HEK293 (cell line): Measurements from ENCODE around the gene SMAD7.

ENCODE experiments used
- FEZF1 ChIP-seq: fragments of 450-650 bp; formaldehyde crosslinking; IDR thresholded peaks from 2 replicates; pipeline ENCODE4 v1.5.1; 2016; ENCODE audit warnings: missing biosample characterization, missing genetic modification characterization
- GFI1B ChIP-seq: fragments of 450-650 bp; formaldehyde crosslinking; IDR thresholded peaks from 2 replicates; pipeline ENCODE4 v1.5.1; 2016; ENCODE audit warnings: missing biosample characterization, missing genetic modification characterization
- GLI4 ChIP-seq: fragments of 450-650 bp; formaldehyde crosslinking; IDR thresholded peaks from 2 replicates; pipeline ENCODE4 v1.5.1; 2016; ENCODE audit warnings: missing biosample characterization, missing genetic modification characterization
- OSR2 ChIP-seq: fragments of 450-650 bp; formaldehyde crosslinking; IDR thresholded peaks from 2 replicates; pipeline ENCODE4 v1.5.1; 2016; ENCODE audit warnings: missing biosample characterization, missing genetic modification characterization
- PRDM2 ChIP-seq: fragments of 450-650 bp; formaldehyde crosslinking; IDR thresholded peaks from 2 replicates; pipeline ENCODE4 v1.5.1; 2016; ENCODE audit warnings: missing biosample characterization, missing genetic modification characterization, borderline replicate concordance
- REPIN1 ChIP-seq: fragments of 450-650 bp; formaldehyde crosslinking; IDR thresholded peaks from 2 replicates; pipeline ENCODE4 v1.5.1; 2017; ENCODE audit warnings: missing biosample characterization, missing genetic modification characterization, low read depth
- SP2 ChIP-seq: fragments of 450-650 bp; formaldehyde crosslinking; IDR thresholded peaks from 2 replicates; pipeline ENCODE4 v1.5.1; 2016; ENCODE audit warnings: missing biosample characterization, missing genetic modification characterization
- SP3 ChIP-seq: fragments of 450-650 bp; formaldehyde crosslinking; IDR thresholded peaks from 2 replicates; pipeline ENCODE4 v1.5.1; 2016; ENCODE audit warnings: missing biosample characterization, missing genetic modification characterization
- YY1 ChIP-seq: fragments of 450-650 bp; formaldehyde crosslinking; IDR thresholded peaks from 2 replicates; pipeline ENCODE4 v1.5.1; 2018; ENCODE audit warnings: missing biosample characterization, missing genetic modification characterization
- ZFHX2 ChIP-seq: fragments of 450-650 bp; formaldehyde crosslinking; conservative IDR thresholded peaks from 2 replicates; pipeline ENCODE4 v1.5.1; 2016; ENCODE audit warnings: missing biosample characterization, missing genetic modification characterization
- ZFP3 ChIP-seq: fragments of 450-650 bp; formaldehyde crosslinking; IDR thresholded peaks from 2 replicates; pipeline ENCODE4 v1.5.1; 2016; ENCODE audit warnings: low read depth, missing biosample characterization, missing genetic modification characterization
- ZNF10 ChIP-seq: fragments of 450-650 bp; formaldehyde crosslinking; IDR thresholded peaks from 2 replicates; pipeline ENCODE4 v1.5.1; 2017; ENCODE audit warnings: missing biosample characterization, missing genetic modification characterization
- ZNF114 ChIP-seq: fragments of 450-650 bp; formaldehyde crosslinking; IDR thresholded peaks from 2 replicates; pipeline ENCODE4 v1.5.0; 2017; ENCODE audit warnings: missing biosample characterization, missing genetic modification characterization
- ZNF138 ChIP-seq: fragments of 450-650 bp; formaldehyde crosslinking; IDR thresholded peaks from 2 replicates; pipeline ENCODE4 v1.5.1; 2016; ENCODE audit warnings: missing biosample characterization, missing genetic modification characterization, borderline replicate concordance
- ZNF174 ChIP-seq: fragments of 450-650 bp; formaldehyde crosslinking; IDR thresholded peaks from 2 replicates; pipeline ENCODE4 v1.5.0; 2017; ENCODE audit warnings: missing biosample characterization, mild to moderate bottlenecking, missing genetic modification characterization
- ZNF211 ChIP-seq: fragments of 450-650 bp; formaldehyde crosslinking; IDR thresholded peaks from 2 replicates; pipeline ENCODE4 v1.5.1; 2016; ENCODE audit warnings: low read depth, missing biosample characterization, missing genetic modification characterization
- ZNF302 ChIP-seq: fragments of 450-650 bp; formaldehyde crosslinking; IDR thresholded peaks from 2 replicates; pipeline ENCODE4 v1.5.1; 2016; ENCODE audit warnings: missing biosample characterization, missing genetic modification characterization, low read depth
- ZNF416 ChIP-seq: fragments of 450-650 bp; formaldehyde crosslinking; IDR thresholded peaks from 2 replicates; pipeline ENCODE4 v1.5.1; 2016; ENCODE audit warnings: missing biosample characterization, missing genetic modification characterization
- ZNF433 ChIP-seq: fragments of 450-650 bp; formaldehyde crosslinking; IDR thresholded peaks from 2 replicates; pipeline ENCODE4 v1.5.1; 2016; ENCODE audit warnings: missing biosample characterization, missing genetic modification characterization, low read depth
- ZNF571 ChIP-seq: fragments of 450-650 bp; formaldehyde crosslinking; IDR thresholded peaks from 2 replicates; pipeline ENCODE4 v1.5.0; 2017; ENCODE audit warnings: missing biosample characterization, missing genetic modification characterization
- ZNF701 ChIP-seq: fragments of 450-650 bp; formaldehyde crosslinking; IDR thresholded peaks from 2 replicates; pipeline ENCODE4 v1.5.1; 2016; ENCODE audit warnings: missing biosample characterization, missing genetic modification characterization
- ZNF768 ChIP-seq: fragments of 450-650 bp; formaldehyde crosslinking; IDR thresholded peaks from 2 replicates; pipeline ENCODE4 v1.5.1; 2018; ENCODE audit warnings: missing biosample characterization, mild to moderate bottlenecking, missing genetic modification characterization
- ZSCAN23 ChIP-seq: fragments of 450-650 bp; formaldehyde crosslinking; IDR thresholded peaks from 2 replicates; pipeline ENCODE4 v1.5.1; 2016; ENCODE audit warnings: missing biosample characterization, missing genetic modification characterization
- TF ChIP-seq, protein P1 (sequence below): fragments of 450-650 bp; formaldehyde crosslinking; conservative IDR thresholded peaks from 2 replicates; pipeline ENCODE4 v1.5.1; 2016; ENCODE audit warnings: low read depth, missing biosample characterization, missing genetic modification characterization
- TF ChIP-seq, protein P2 (sequence below): IDR thresholded peaks from 2 replicates; pipeline ENCODE4 v1.6.1; 2011; ENCODE audit warnings: mild to moderate bottlenecking, low read depth, low read length, borderline replicate concordance
- TF ChIP-seq, protein P3 (sequence below): fragments of 450-650 bp; formaldehyde crosslinking; IDR thresholded peaks from 2 replicates; pipeline ENCODE4 v1.5.1; 2017; ENCODE audit warnings: missing biosample characterization, missing genetic modification characterization

SMAD7 gene

DNA sequence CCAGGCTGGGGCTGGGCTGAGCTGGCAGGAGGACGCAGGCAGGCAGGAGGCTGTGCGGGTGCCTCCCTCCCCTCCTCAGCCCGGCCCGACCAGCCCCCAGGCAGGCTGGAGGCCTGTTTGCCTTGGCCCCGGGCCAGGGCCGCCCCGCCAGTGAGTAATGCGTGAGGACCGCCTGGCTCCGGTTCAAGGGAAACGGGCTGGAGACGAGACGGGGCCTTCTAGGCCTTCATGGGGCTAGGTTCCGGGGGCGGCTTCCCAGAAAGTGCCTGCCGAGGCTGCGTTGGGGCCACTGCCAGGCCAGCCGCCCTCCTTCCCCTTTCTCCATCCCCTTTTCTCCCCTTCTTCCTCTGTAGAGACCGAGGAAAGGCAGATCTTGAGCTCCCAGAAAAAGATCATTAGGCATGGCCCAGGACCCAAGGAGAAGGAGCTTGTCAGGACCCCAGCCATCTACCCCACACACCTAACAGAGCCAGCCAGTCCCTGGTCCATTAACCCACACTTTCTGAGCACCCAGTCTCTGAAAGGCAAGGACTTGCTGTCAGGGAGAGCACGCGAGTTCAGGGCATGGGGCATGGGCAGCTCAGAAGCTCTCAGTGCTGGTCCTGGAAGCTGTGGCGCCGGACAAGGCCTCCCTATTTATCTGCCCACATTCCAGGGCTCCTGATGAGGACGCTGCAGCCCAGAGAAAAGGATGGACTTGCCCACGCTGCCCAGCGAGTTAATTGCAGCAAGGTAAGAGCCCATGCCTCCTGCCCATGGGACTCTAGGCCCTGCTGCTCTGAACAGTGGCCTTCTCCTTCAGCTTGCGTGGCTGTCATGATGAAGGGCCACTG is 48.5 kb downstream of the SMAD7 start (continued):
- TF ChIP-seq, protein P1, sequence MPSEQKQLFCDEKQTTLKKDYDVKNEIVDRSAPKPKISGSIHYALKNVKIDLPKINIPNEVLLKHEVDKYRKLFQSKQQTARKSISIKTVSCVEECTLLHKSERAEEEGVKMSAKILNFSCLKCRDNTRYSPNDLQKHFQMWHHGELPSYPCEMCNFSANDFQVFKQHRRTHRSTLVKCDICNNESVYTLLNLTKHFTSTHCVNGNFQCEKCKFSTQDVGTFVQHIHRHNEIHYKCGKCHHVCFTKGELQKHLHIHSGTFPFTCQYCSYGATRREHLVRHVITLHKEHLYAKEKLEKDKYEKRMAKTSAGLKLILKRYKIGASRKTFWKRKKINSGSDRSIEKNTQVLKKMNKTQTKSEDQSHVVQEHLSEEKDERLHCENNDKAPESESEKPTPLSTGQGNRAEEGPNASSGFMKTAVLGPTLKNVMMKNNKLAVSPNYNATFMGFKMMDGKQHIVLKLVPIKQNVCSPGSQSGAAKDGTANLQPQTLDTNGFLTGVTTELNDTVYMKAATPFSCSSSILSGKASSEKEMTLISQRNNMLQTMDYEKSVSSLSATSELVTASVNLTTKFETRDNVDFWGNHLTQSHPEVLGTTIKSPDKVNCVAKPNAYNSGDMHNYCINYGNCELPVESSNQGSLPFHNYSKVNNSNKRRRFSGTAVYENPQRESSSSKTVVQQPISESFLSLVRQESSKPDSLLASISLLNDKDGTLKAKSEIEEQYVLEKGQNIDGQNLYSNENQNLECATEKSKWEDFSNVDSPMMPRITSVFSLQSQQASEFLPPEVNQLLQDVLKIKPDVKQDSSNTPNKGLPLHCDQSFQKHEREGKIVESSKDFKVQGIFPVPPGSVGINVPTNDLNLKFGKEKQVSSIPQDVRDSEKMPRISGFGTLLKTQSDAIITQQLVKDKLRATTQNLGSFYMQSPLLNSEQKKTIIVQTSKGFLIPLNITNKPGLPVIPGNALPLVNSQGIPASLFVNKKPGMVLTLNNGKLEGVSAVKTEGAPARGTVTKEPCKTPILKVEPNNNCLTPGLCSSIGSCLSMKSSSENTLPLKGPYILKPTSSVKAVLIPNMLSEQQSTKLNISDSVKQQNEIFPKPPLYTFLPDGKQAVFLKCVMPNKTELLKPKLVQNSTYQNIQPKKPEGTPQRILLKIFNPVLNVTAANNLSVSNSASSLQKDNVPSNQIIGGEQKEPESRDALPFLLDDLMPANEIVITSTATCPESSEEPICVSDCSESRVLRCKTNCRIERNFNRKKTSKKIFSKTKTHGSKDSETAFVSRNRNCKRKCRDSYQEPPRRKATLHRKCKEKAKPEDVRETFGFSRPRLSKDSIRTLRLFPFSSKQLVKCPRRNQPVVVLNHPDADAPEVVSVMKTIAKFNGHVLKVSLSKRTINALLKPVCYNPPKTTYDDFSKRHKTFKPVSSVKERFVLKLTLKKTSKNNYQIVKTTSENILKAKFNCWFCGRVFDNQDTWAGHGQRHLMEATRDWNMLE (tag by site-specific recombination) = peak; percentile 45; the same call in 1 of the 2 replicates
- TF ChIP-seq ZNF211 = no peak
- TF ChIP-seq ZFHX2 = peak; percentile 92
- TF ChIP-seq ZNF138 = no peak
- TF ChIP-seq ZNF114 (tag by site-specific recombination) = no peak
- no peak for TF ChIP-seq GLI4 (tag by site-specific recombination)
- TF ChIP-seq, protein P2, sequence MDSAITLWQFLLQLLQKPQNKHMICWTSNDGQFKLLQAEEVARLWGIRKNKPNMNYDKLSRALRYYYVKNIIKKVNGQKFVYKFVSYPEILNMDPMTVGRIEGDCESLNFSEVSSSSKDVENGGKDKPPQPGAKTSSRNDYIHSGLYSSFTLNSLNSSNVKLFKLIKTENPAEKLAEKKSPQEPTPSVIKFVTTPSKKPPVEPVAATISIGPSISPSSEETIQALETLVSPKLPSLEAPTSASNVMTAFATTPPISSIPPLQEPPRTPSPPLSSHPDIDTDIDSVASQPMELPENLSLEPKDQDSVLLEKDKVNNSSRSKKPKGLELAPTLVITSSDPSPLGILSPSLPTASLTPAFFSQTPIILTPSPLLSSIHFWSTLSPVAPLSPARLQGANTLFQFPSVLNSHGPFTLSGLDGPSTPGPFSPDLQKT = no peak
- TF ChIP-seq ZNF302 (tag by site-specific recombination) = no peak
- no peak; the same call in 1 of the 2 replicates for TF ChIP-seq ZFP3 (tag by site-specific recombination)
- no peak for TF ChIP-seq ZNF768 (tag by site-specific recombination)
- TF ChIP-seq REPIN1 (tag by site-specific recombination) = no peak
- TF ChIP-seq FEZF1 (tag by site-specific recombination) = peak; percentile 47; the same call in 1 of the 2 replicates
- no peak for TF ChIP-seq ZNF571 (tag by site-specific recombination)
- no peak for TF ChIP-seq GFI1B
- TF ChIP-seq ZNF416 = no peak
- no peak for TF ChIP-seq ZNF433 (tag by site-specific recombination)
- TF ChIP-seq ZNF10 (tag by site-specific recombination) = peak; percentile 48; the same call in 1 of the 2 replicates
- peak; percentile 46 for TF ChIP-seq OSR2 (tag by site-specific recombination)
- no peak for TF ChIP-seq ZNF174
- TF ChIP-seq, protein P3, sequence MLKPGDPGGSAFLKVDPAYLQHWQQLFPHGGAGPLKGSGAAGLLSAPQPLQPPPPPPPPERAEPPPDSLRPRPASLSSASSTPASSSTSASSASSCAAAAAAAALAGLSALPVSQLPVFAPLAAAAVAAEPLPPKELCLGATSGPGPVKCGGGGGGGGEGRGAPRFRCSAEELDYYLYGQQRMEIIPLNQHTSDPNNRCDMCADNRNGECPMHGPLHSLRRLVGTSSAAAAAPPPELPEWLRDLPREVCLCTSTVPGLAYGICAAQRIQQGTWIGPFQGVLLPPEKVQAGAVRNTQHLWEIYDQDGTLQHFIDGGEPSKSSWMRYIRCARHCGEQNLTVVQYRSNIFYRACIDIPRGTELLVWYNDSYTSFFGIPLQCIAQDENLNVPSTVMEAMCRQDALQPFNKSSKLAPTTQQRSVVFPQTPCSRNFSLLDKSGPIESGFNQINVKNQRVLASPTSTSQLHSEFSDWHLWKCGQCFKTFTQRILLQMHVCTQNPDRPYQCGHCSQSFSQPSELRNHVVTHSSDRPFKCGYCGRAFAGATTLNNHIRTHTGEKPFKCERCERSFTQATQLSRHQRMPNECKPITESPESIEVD = no peak
- TF ChIP-seq YY1 = 0 out of 2 replicates have a peak, but pooled peaks have one; percentile 63
- 0 out of 2 replicates have a peak, but pooled peaks have one; percentile 64 for TF ChIP-seq ZSCAN23 (tag by site-specific recombination)
- peak; percentile 67 for TF ChIP-seq SP3 (tag by site-specific recombination)
- TF ChIP-seq SP2 (tag by site-specific recombination) = peak; percentile 72
- no peak for TF ChIP-seq ZNF701 (tag by site-specific recombination)
- no peak for TF ChIP-seq PRDM2 (tag by site-specific recombination)
